Measurements from ENCODE around the gene SLC9A8.

The SLC9A8 gene

GRCh38 chr20:49878977-49879376 is 66.3 kb downstream of the SLC9A8 start:
- DNase-seq (ENCODE audit: low spot score): no peak

GRCh38 chr20:49880177-49880576 is 67.5 kb downstream of the SLC9A8 start:
- DNase-seq (ENCODE audit: low spot score): no peak

- no peak for DNase-seq (ENCODE audit: low spot score)
Measured at GRCh38 chr20:49880724-49881445, 68.3 kb downstream of the SLC9A8 start.

GRCh38 chr20:49882171-49882970 is 69.7 kb downstream of the SLC9A8 start:
- no peak for DNase-seq (ENCODE audit: low spot score)

GRCh38 chr20:49883246-49883802 is 70.7 kb downstream of the SLC9A8 start:
- DNase-seq (ENCODE audit: low spot score): no peak

- no peak for DNase-seq (ENCODE audit: low spot score)
Measured at GRCh38 chr20:49885558-49886332, 73.1 kb downstream of the SLC9A8 start.

GRCh38 chr20:49886571-49887213 is 74.1 kb downstream of the SLC9A8 start:
- no peak for DNase-seq (ENCODE audit: low spot score)

- DNase-seq (ENCODE audit: low spot score): no peak
Measured at GRCh38 chr20:49887251-49888211, 74.9 kb downstream of the SLC9A8 start.

GRCh38 chr20:49888212-49889000 is 75.8 kb downstream of the SLC9A8 start:
- DNase-seq (ENCODE audit: low spot score): peak; percentile 52

- DNase-seq (ENCODE audit: low spot score): no peak
Measured at GRCh38 chr20:49889001-49889934, 76.6 kb downstream of the SLC9A8 start.

GRCh38 chr20:49889935-49890333 is 77.3 kb downstream of the SLC9A8 start:
- no peak for DNase-seq (ENCODE audit: low spot score)

GRCh38 chr20:49890471-49891361 is 78.1 kb downstream of the SLC9A8 start:
- DNase-seq (ENCODE audit: low spot score): no peak

- no peak for DNase-seq (ENCODE audit: low spot score)
Measured at GRCh38 chr20:49891476-49892110, 79.0 kb downstream of the SLC9A8 start.

- DNase-seq (ENCODE audit: low spot score): no peak
Measured at GRCh38 chr20:49892260-49892659, 79.6 kb downstream of the SLC9A8 start.

GRCh38 chr20:49892817-49893216 is 80.2 kb downstream of the SLC9A8 start:
- no peak for DNase-seq (ENCODE audit: low spot score)

GRCh38 chr20:49893242-49894072 is 80.8 kb downstream of the SLC9A8 start:
- DNase-seq (ENCODE audit: low spot score): no peak

Data from CD4-positive, alpha-beta T cell treated with Interleukin-15 for 4 hours (primary cell).